ENCODE measurements around the gene GCLM. TPM values are rescaled to one million over a fixed set of nuclear protein-coding genes. Genes with fewer than 3 reads are reported as not detected.
A peak's percentile ranks its signal among the peaks of the same experiment; 100 is the strongest.
"Not testable (repeated sequence)": the region's sequence is repeated elsewhere in the genome, so short reads cannot be mapped to it uniquely, and the experiment has no call there.

The GCLM gene
- total and polyA plus RNA-seq, 2 donors (not counting 1 experiment from before 2014, with no cell fraction given): 1.7 to 10.7 TPM

GRCh38 chr1:93917302-93917701, 8.1 kb upstream of the GCLM start:
- Histone ChIP-seq H3K9ac (ENCODE audit: low read length) (no peak overlapping the region), H3K27ac (ENCODE audit: low read length in 2 of 2) (no peak overlapping the region), H3K4me2 (replicated peaks; ENCODE audit: low read depth, low read length, poor library complexity, severe bottlenecking) (no peak overlapping the region), H3K9me3 (ENCODE audit: control extremely low read depth in 1 of 3, control insufficient read depth in 2 of 3, insufficient read depth in 1 of 3, low read length in 2 of 3) (peaks cover 0 to 6% (median 0%) of the 10 kb centered on the region in 3 donors), H3K36me3 (replicated peaks in 1 of 2; ENCODE audit: control extremely low read depth in 1 of 2, control insufficient read depth in 1 of 2, extremely low read depth in 1 of 2, insufficient read depth in 2 of 2, low read length in 1 of 2) (no peaks in the 10 kb centered on the region), H4K20me1 (ENCODE audit: control insufficient read depth, insufficient read depth, low read length, poor library complexity, severe bottlenecking) (no peaks in the 10 kb centered on the region), H3K4me3 (ENCODE audit: control extremely low read depth in 1 of 5, extremely low read depth in 1 of 5, insufficient read depth in 1 of 5, low read depth in 2 of 5, low read length in 4 of 5) (no peak overlapping the region), H3K79me2 (ENCODE audit: control insufficient read depth, insufficient read depth, low read length) (no peaks in the 10 kb centered on the region), H3K27me3 (replicated peaks in 1 of 4; ENCODE audit: control extremely low read depth in 1 of 4, control insufficient read depth in 3 of 4, insufficient read depth in 4 of 4, low read length in 3 of 4) (peaks cover 0 to 5% (median 0%) of the 10 kb centered on the region in 4 experiments), H2AFZ (ENCODE audit: insufficient read depth, low read depth, low read length, poor library complexity, severe bottlenecking) (no peak overlapping the region), H3K4me1 (ENCODE audit: control insufficient read depth in 2 of 2, insufficient read depth in 2 of 2, low read length in 2 of 2) (no peaks in the 10 kb centered on the region)
- Mint-ChIP-seq H3K27me3 (peaks cover 20% of the 10 kb centered on the region), H3K4me1 (no peaks in the 10 kb centered on the region), H3K9me3 (ENCODE audit: insufficient read depth) (no peaks in the 10 kb centered on the region), H3K4me3 (no peak overlapping the region), H3K27ac (no peak overlapping the region)
- CTCF ChIA-PET: no interaction called here
- DNase-seq (no peak), ATAC-seq (ENCODE audit: low read depth) (no peak)
- POLR2A ChIA-PET: no interaction called here
- no CpG with 5 or more reads among the region's 10 CpGs for WGBS (ENCODE audit: insufficient coverage)
- intact Hi-C loops (cut with micrococcal nuclease): no loop called here
- no peak for TF ChIP-seq CTCF (IDR thresholded peaks at IDR 0.05)
- no peak for TF ChIP-seq EZH2 (IDR thresholded peaks at IDR 0.05; ENCODE audit: borderline replicate concordance, insufficient read depth, low read depth, low read length, poor library complexity, severe bottlenecking)

GRCh38 chr1:93910880-93911279, 1.6 kb upstream of the GCLM start:
- H3K9me3 Mint-ChIP-seq (ENCODE audit: insufficient read depth); H2AFZ ChIP-seq (ENCODE audit: insufficient read depth, low read depth, low read length, poor library complexity, severe bottlenecking); H3K27me3 Mint-ChIP-seq; ATAC-seq (ENCODE audit: low read depth); H3K27ac ChIP-seq (ENCODE audit: low read length in 2 of 2); H3K4me3 ChIP-seq (ENCODE audit: control extremely low read depth in 1 of 5, extremely low read depth in 1 of 5, insufficient read depth in 1 of 5, low read depth in 2 of 5, low read length in 4 of 5); H3K4me2 ChIP-seq (replicated peaks; ENCODE audit: low read depth, low read length, poor library complexity, severe bottlenecking); POLR2A ChIA-PET; H3K27me3 ChIP-seq (replicated peaks in 1 of 4; ENCODE audit: control extremely low read depth in 1 of 4, control insufficient read depth in 3 of 4, insufficient read depth in 4 of 4, low read length in 3 of 4); H4K20me1 ChIP-seq (ENCODE audit: control insufficient read depth, insufficient read depth, low read length, poor library complexity, severe bottlenecking); H3K9me3 ChIP-seq (ENCODE audit: control extremely low read depth in 1 of 3, control insufficient read depth in 2 of 3, insufficient read depth in 1 of 3, low read length in 2 of 3); H3K36me3 ChIP-seq (replicated peaks in 1 of 2; ENCODE audit: control extremely low read depth in 1 of 2, control insufficient read depth in 1 of 2, extremely low read depth in 1 of 2, insufficient read depth in 2 of 2, low read length in 1 of 2); intact Hi-C loops (cut with micrococcal nuclease); H3K9ac ChIP-seq (ENCODE audit: low read length); H3K27ac Mint-ChIP-seq; DNase-seq: not testable (repeated sequence)
- Mint-ChIP-seq H3K4me3 (peak overlapping the region; percentile 41), H3K4me1 (peaks cover 21% of the 10 kb centered on the region)
- CTCF ChIA-PET: interaction anchor here (1.1 to 1.5 kb wide), 3 partner anchors 60 to 606 kb away, joined by 3 to 9 read pairs (median 9); no protein-coding TSS in a partner anchor
- no CpG with 5 or more reads among the region's 3 CpGs for WGBS (ENCODE audit: insufficient coverage)
- peaks cover 11 to 15% of the 10 kb centered on the region in 2 donors for H3K4me1 ChIP-seq (ENCODE audit: control insufficient read depth in 2 of 2, insufficient read depth in 2 of 2, low read length in 2 of 2)
- peaks cover 19% of the 10 kb centered on the region for H3K79me2 ChIP-seq (ENCODE audit: control insufficient read depth, insufficient read depth, low read length)
